GM12872 (cell line): ENCODE measurements around the gene DGKZ.

Experiments used
- TF ChIP-seq, protein P1 (sequence below): IDR thresholded peaks from 3 replicates; pipeline ENCODE4 v1.5.1; 2011; ENCODE audit warnings: low read depth, mild to moderate bottlenecking, low read length, moderate library complexity; ENCODE audit not compliant: insufficient read depth

Gene DGKZ

DNA sequence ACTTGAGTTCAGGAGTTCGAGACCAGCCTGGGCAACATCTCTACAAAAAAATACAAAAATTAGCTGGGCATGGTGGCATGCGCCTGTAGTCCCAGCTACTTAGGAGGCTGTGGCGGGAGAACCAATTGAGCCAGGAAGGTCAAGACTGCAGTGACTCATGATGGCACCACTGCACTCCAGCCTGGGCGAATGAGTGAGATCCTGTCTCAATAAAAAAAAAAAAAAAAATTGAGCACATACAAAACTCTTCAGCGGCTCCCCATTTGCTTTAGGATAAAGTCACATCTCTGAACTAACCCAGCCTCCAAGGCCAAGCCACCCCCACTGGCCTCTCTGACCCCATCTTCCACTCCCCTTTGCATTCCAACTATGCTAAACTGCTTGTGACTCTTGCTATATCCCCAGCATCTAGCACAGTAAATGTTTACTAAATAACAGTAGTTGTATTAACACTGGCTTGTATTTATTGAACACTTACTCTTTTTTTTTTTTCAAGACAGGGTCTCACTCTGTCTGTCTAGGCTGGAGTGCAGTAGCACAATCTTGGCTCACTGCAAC, 40.9 kb upstream of the DGKZ start:
- TF ChIP-seq, protein P1, sequence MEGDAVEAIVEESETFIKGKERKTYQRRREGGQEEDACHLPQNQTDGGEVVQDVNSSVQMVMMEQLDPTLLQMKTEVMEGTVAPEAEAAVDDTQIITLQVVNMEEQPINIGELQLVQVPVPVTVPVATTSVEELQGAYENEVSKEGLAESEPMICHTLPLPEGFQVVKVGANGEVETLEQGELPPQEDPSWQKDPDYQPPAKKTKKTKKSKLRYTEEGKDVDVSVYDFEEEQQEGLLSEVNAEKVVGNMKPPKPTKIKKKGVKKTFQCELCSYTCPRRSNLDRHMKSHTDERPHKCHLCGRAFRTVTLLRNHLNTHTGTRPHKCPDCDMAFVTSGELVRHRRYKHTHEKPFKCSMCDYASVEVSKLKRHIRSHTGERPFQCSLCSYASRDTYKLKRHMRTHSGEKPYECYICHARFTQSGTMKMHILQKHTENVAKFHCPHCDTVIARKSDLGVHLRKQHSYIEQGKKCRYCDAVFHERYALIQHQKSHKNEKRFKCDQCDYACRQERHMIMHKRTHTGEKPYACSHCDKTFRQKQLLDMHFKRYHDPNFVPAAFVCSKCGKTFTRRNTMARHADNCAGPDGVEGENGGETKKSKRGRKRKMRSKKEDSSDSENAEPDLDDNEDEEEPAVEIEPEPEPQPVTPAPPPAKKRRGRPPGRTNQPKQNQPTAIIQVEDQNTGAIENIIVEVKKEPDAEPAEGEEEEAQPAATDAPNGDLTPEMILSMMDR = no peak

DNA sequence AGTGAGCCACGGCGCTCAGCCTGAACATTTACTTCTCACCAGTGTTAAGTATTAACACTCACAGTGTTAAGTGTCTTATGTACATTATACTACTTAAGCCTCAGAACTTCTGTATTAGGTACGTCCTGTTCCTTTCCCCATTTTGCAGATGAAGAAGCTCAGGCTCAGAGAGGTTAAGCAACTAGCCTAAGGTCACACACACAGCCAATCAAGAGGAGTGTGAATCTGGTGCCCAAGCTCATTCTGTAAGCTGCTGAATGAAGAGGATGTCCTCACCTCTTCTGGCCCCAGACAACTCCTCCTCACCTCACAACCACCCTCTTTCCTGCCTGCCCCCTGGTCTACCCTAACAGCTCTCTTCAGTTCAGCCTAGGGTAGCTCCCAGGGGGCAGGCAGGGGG, 39.9 kb upstream of the DGKZ start:
- TF ChIP-seq, protein P1 = no peak

DNA sequence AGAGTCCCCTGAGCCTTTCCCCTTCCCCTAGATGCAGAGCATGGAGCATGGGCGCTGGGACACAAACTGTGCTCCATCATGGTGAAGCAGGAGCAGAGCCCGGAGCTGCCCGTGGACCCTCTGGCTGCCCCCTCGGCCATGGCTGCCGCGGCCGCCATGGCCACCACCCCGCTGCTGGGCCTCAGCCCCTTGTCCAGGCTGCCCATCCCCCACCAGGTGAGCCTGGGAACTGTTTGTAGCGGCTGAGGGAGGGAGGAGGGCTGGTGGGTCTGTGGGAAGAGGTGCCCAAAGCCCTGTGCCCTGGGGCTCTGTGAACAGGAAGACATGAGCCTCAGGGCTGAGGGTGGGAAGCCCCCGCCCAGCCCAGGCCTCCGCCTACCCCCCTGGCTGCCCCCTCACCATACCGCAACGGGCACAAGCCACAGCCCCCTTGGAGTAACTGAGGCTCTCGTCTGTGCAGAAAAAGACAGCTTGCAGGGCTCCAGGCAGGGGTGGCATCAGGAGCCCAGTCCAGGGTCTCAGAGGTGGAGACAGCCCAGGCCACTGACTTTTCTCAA, 39.4 kb upstream of the DGKZ start:
- TF ChIP-seq, protein P1 = no peak

DNA sequence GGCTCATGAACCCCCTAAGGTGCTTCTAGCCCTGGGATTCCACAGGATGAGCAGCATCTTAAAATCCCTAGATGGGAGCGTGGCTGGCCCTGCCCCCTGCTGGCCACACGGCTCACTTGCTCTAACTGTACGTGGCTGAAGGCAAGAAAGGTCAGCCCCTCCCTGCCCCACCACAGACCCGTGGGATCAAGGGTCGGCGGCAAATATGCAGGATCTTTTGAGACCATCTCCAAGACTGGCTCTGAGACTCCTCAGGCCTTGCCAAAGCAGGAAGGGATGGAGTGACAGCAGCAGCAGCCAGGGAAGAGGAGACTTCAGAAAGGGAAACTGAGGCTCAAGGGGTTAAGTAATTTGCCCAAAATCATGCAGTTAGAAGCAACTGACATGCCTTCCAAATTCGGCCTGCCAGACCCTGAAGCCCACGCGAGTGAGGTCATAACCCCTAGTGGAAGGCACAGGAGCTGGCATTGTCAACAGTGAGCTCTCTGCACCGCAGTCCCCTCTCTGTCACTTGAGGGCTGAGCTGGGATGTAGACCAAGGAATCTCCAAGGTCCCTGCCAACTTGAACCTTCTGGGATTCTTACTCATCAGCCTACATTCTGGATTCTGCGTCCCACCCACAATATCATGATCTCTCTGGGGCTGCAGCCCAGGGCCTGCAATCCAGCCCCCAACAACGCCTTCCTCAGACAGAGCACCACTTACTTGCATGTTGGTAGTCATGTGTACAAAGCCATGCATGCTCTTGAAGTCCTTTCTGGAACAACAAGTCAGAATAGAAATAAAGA, 38.4 kb upstream of the DGKZ start:
- TF ChIP-seq, protein P1 = peak; percentile 91

DNA sequence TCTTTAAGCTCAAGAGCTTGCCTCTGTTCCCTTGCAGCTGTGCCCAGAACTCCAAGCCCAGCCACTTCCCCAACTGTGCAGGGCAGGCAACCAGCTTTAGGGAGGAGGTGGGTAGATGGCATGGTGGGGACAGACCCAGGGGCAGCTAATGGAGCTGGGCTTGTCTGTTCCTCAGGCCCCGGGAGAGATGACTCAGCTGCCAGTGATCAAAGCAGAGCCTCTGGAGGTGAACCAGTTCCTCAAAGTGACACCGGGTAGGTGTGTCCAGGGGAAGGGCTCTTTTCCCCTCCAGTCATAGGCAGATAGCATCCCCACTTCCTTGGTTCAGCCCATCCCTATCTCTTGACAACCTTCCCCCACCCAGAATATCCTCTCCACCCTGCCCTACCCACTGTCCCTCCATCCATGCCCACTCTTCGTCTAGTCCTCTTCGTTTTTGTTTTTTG, 37.4 kb upstream of the DGKZ start:
- TF ChIP-seq, protein P1 = no peak; the same call in 2 of the 3 replicates

DNA sequence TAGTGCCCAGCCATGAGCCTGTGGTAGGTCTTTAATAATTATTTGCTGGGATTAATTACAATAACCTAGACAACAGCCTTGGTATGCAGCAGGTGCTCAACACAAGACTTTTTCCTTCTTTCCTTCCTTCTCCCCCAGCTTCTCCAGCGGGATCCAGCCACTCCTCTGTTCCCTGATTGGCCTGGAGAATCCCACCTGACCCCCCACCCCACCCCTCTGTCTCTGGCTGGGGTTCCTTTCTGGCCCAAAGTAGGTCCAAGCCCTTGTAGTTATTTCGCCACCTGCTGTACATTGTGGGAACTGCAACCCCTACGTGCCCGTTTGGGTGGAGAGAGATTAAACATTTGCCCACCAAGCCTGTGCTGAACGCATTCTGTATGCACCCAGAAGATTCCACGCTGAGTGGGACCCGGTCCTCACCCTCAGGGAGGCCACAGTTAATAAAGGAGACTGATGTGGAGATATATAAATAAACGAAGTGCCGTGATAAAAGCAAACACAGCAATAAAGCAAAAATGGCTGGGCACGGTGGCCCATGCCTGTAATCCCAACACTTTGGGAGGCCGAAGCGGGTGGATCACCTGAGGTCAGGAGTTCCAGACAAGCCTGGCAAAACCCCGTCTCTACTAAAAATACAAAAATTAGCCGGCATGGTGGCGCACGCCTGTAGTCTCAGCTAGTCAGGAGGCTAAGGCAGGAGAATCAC, 32.1 kb upstream of the DGKZ start:
- TF ChIP-seq, protein P1 = peak; percentile 94

DNA sequence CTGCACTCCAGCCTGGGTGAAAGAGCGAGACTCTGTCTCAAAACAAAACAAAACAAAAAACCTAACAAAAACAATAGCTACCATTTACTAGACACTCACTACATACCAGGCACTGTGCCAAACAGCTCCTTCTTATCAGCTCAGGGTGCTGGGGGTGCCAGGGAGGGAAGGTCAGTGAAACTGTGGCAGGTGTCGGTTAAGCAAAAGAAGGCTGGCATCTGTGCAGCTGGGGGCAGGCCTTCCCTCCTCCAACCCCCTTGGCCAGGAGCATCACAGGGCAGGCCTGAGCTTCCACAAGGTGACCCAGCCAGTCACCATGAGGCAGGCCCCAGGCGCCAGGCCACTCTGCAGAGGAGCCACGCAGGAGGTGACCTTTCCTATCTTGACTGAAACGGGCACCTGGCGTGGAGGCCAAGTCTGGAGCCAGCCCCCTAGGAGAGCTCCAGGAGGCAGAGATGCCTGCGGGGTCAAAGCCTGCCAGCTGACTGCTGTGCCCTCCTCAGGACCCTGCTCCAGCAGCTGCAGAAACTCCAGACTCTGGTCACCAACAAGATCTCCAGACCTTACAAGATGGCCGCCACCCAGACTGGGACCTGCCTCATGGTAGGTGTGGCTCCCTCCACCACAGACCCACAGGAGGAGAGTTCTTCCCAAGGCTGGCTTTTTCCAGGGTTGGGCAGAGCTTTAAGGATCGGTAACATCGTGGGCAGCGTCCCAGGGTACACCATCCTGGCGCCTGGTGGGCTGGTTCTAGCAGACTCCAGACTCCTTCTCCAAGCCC, 31.3 kb upstream of the DGKZ start:
- TF ChIP-seq, protein P1 = no peak
